GM23338 (cell line): ENCODE data around the gene RFC2.

ENCODE experiments used
- CREB1 ChIP-seq: fragments of 250-450 bp; sonication (Bioruptor Pico); IDR thresholded peaks from 2 replicates; pipeline ENCODE4 v1.5.0; 2020; ENCODE audit warnings: low read depth, mild to moderate bottlenecking, moderate library complexity
- EZH2 ChIP-seq: fragments of 200-600 bp; sonication (generic); IDR thresholded peaks from one replicate; pipeline ENCODE4 v1.8.0; 2017; ENCODE audit warnings: antibody characterized with exemption, mild to moderate bottlenecking, low read depth; ENCODE audit not compliant: unreplicated experiment
- EZH2phosphoT487 ChIP-seq: fragments of 200-600 bp; sonication (generic); IDR thresholded peaks from one replicate; pipeline ENCODE4 v1.8.1; 2018; ENCODE audit warnings: antibody characterized with exemption; ENCODE audit not compliant: unreplicated experiment
- JUNB ChIP-seq: IDR thresholded peaks from one replicate; pipeline ENCODE4 v1.6.1; 2016; ENCODE audit warnings: antibody characterized with exemption; ENCODE audit not compliant: unreplicated experiment
- NANOG ChIP-seq: IDR thresholded peaks from 2 replicates; pipeline ENCODE4 v1.6.1; 2016; ENCODE audit warnings: antibody characterized with exemption, borderline replicate concordance
- POLR2AphosphoS5 ChIP-seq: IDR thresholded peaks from 2 replicates; pipeline ENCODE4 v1.6.1; 2016; ENCODE audit warnings: antibody characterized with exemption, low read depth
- ZNF114 ChIP-seq: fragments of 250-450 bp; sonication (Bioruptor Pico); IDR thresholded peaks from 2 replicates; pipeline ENCODE4 v1.5.0; 2020; ENCODE audit warnings: mild to moderate bottlenecking, moderate library complexity
- ZNF331 ChIP-seq: fragments of 250-450 bp; sonication (Bioruptor Pico); IDR thresholded peaks from 2 replicates; pipeline ENCODE4 v1.5.0; 2020; ENCODE audit warnings: low read depth, mild to moderate bottlenecking, moderate library complexity
- TF ChIP-seq, protein P1 (sequence below), 2 experiments: fragments of 200-600 bp in 1 of 2; sonication (generic) in 1 of 2; conservative IDR thresholded peaks; 2 replicates each; pipeline versions ENCODE4 v1.5.1 to v1.6.1; 2016 to 2017; ENCODE audit warnings: antibody characterized with exemption in 2 of 2, low read depth in 2 of 2, mild to moderate bottlenecking in 2 of 2, moderate library complexity in 1 of 2
- TF ChIP-seq, protein P2 (sequence below): IDR thresholded peaks from 2 replicates; pipeline ENCODE4 v1.6.1; 2016; ENCODE audit warnings: antibody characterized with exemption
- TF ChIP-seq, protein P3 (sequence below): IDR thresholded peaks from one replicate; pipeline ENCODE4 v1.6.1; 2018; ENCODE audit warnings: antibody characterized with exemption; ENCODE audit not compliant: unreplicated experiment

DNA sequence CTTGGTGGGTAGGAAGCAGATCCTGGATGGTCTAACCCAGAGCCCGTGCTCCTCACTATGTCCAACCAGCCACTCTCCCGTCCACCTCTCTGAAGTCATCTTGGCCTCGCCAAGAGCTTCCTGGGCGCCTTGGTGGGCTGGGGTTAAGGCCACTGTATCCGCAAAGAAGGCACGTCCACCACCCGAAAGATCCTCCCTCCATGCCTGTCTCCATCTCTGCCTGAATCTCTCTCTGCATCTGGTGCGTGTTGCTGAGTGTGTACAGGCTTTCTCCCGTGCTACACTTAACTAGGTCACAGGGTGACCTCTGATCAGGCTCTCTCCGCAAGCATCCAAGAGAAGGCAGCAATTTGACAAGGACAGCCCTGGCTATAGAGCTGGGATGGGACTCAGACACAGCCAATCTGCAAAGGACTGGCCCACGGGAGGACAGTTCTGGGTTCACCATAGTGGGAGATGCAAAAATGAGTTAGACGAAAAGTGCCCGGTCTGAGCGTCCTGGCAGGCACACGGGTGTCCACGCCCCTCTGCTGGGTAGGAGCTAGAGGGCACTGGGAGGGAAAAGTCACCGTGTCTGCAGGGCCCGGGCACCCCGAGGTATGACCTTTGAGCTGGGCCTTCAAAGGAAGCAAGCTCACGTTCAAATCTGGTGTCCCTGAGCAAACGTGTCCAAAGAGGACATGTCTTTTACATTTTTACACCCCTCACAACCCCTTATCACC, 9.4 kb upstream of the RFC2 start:
- TF ChIP-seq, protein P1, sequence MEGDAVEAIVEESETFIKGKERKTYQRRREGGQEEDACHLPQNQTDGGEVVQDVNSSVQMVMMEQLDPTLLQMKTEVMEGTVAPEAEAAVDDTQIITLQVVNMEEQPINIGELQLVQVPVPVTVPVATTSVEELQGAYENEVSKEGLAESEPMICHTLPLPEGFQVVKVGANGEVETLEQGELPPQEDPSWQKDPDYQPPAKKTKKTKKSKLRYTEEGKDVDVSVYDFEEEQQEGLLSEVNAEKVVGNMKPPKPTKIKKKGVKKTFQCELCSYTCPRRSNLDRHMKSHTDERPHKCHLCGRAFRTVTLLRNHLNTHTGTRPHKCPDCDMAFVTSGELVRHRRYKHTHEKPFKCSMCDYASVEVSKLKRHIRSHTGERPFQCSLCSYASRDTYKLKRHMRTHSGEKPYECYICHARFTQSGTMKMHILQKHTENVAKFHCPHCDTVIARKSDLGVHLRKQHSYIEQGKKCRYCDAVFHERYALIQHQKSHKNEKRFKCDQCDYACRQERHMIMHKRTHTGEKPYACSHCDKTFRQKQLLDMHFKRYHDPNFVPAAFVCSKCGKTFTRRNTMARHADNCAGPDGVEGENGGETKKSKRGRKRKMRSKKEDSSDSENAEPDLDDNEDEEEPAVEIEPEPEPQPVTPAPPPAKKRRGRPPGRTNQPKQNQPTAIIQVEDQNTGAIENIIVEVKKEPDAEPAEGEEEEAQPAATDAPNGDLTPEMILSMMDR (conservative IDR thresholded peaks at IDR 0.05; ENCODE audit: low read depth in 2 of 2), result no peak
- TF ChIP-seq, protein P2, sequence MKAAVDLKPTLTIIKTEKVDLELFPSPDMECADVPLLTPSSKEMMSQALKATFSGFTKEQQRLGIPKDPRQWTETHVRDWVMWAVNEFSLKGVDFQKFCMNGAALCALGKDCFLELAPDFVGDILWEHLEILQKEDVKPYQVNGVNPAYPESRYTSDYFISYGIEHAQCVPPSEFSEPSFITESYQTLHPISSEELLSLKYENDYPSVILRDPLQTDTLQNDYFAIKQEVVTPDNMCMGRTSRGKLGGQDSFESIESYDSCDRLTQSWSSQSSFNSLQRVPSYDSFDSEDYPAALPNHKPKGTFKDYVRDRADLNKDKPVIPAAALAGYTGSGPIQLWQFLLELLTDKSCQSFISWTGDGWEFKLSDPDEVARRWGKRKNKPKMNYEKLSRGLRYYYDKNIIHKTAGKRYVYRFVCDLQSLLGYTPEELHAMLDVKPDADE, result no peak
- no peak for TF ChIP-seq POLR2AphosphoS5
- TF ChIP-seq EZH2, result no peak
- TF ChIP-seq ZNF114, result no peak
- TF ChIP-seq EZH2phosphoT487, result no peak
- TF ChIP-seq, protein P3, sequence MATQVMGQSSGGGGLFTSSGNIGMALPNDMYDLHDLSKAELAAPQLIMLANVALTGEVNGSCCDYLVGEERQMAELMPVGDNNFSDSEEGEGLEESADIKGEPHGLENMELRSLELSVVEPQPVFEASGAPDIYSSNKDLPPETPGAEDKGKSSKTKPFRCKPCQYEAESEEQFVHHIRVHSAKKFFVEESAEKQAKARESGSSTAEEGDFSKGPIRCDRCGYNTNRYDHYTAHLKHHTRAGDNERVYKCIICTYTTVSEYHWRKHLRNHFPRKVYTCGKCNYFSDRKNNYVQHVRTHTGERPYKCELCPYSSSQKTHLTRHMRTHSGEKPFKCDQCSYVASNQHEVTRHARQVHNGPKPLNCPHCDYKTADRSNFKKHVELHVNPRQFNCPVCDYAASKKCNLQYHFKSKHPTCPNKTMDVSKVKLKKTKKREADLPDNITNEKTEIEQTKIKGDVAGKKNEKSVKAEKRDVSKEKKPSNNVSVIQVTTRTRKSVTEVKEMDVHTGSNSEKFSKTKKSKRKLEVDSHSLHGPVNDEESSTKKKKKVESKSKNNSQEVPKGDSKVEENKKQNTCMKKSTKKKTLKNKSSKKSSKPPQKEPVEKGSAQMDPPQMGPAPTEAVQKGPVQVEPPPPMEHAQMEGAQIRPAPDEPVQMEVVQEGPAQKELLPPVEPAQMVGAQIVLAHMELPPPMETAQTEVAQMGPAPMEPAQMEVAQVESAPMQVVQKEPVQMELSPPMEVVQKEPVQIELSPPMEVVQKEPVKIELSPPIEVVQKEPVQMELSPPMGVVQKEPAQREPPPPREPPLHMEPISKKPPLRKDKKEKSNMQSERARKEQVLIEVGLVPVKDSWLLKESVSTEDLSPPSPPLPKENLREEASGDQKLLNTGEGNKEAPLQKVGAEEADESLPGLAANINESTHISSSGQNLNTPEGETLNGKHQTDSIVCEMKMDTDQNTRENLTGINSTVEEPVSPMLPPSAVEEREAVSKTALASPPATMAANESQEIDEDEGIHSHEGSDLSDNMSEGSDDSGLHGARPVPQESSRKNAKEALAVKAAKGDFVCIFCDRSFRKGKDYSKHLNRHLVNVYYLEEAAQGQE, result no peak
- no peak for TF ChIP-seq CREB1 (CRISPR knock-in tag)
- no peak for TF ChIP-seq ZNF331 (CRISPR knock-in tag)
- no peak for TF ChIP-seq NANOG
- TF ChIP-seq JUNB, result no peak
